ENCODE measurements around the gene MYBPHL. TPM values are rescaled to one million over a fixed set of nuclear protein-coding genes. Genes with fewer than 3 reads are reported as not detected.

MYBPHL gene
- total RNA-seq, 2 experiments from 2014 or later = not detected

- H3K4me3 Mint-ChIP-seq = no peak overlapping the region
- H3K36me3 Mint-ChIP-seq (ENCODE audit: low read depth) = no peaks in the 10 kb centered on the region
- H3K27me3 Mint-ChIP-seq = peaks cover 10% of the 10 kb centered on the region
- ATAC-seq (no peak), DNase-seq (no peak)
- ChIA-PET CTCF (interaction anchor here (1.3 to 1.9 kb wide), 3 partner anchors 8 to 236 kb away, joined by 3 to 6 read pairs (median 3); no protein-coding TSS in a partner anchor), POLR2A (no interaction called here)
- no peak for TF ChIP-seq CTCF (IDR thresholded peaks at IDR 0.05)
- H3K4me1 Mint-ChIP-seq (ENCODE audit: low read depth) = peaks cover 3% of the 10 kb centered on the region
- intact Hi-C loops (cut with micrococcal nuclease) = no loop called here
- no peaks in the 10 kb centered on the region for H3K9me3 Mint-ChIP-seq
- H3K27ac Mint-ChIP-seq = no peak overlapping the region
These were observed 10.9 kb downstream of the MYBPHL start for GRCh38 chr1:109295712-109296415.

GRCh38 chr1:109294481-109294880 is 12.3 kb downstream of the MYBPHL start:
- no peaks in the 10 kb centered on the region for H3K9me3 Mint-ChIP-seq
- CTCF ChIA-PET = no interaction called here
- peaks cover 6% of the 10 kb centered on the region for H3K27me3 Mint-ChIP-seq
- H3K4me3 Mint-ChIP-seq = no peak overlapping the region
- H3K36me3 Mint-ChIP-seq (ENCODE audit: low read depth) = no peaks in the 10 kb centered on the region
- intact Hi-C loops (cut with micrococcal nuclease) = no loop called here
- no peak for ATAC-seq
- H3K27ac Mint-ChIP-seq = no peak overlapping the region
- DNase-seq = no peak
- peaks cover 3% of the 10 kb centered on the region for H3K4me1 Mint-ChIP-seq (ENCODE audit: low read depth)
- TF ChIP-seq CTCF (IDR thresholded peaks at IDR 0.05) = no peak
- POLR2A ChIA-PET = no interaction called here

GRCh38 chr1:109293026-109293425 is 13.8 kb downstream of the MYBPHL start:
- no peak for DNase-seq
- ChIA-PET CTCF (interaction anchor here (1.0 to 1.8 kb wide), 3 partner anchors 10 to 16 kb away, joined by 3 to 8 read pairs (median 5); partner anchors contain the start of gene PSRC1), POLR2A (no interaction called here)
- no peaks in the 10 kb centered on the region for H3K9me3 Mint-ChIP-seq
- H3K27me3 Mint-ChIP-seq = peaks cover 3% of the 10 kb centered on the region
- H3K36me3 Mint-ChIP-seq (ENCODE audit: low read depth) = no peaks in the 10 kb centered on the region
- H3K4me1 Mint-ChIP-seq (ENCODE audit: low read depth) = no peaks in the 10 kb centered on the region
- no peak for ATAC-seq
- intact Hi-C loops (cut with micrococcal nuclease) = no loop called here
- H3K4me3 Mint-ChIP-seq = no peak overlapping the region
- no peak overlapping the region for H3K27ac Mint-ChIP-seq
- TF ChIP-seq CTCF (IDR thresholded peaks at IDR 0.05) = no peak

- no peak for TF ChIP-seq CTCF (IDR thresholded peaks at IDR 0.05)
- DNase-seq = no peak
- Mint-ChIP-seq H3K27ac (no peak overlapping the region), H3K27me3 (peaks cover 3% of the 10 kb centered on the region), H3K4me1 (ENCODE audit: low read depth) (no peaks in the 10 kb centered on the region), H3K36me3 (ENCODE audit: low read depth) (no peaks in the 10 kb centered on the region), H3K9me3 (no peaks in the 10 kb centered on the region), H3K4me3 (no peak overlapping the region)
- no peak for ATAC-seq
- intact Hi-C loops (cut with micrococcal nuclease) = no loop called here
- POLR2A ChIA-PET = no interaction called here
- CTCF ChIA-PET = interaction anchor here (1.0 to 1.8 kb wide), 3 partner anchors 9 to 16 kb away, joined by 3 to 8 read pairs (median 5); partner anchors contain the start of gene PSRC1
These were observed 14.4 kb downstream of the MYBPHL start for GRCh38 chr1:109292364-109292763.

GRCh38 chr1:109290998-109291397 is 15.8 kb downstream of the MYBPHL start:
- CTCF ChIA-PET = interaction anchor here (1.0 kb wide), 1 partner anchor 108 kb away, joined by 3 read pairs; no protein-coding TSS in a partner anchor

More at GRCh38 chr1:109290998-109291397, 15.8 kb downstream of the MYBPHL start:
- Mint-ChIP-seq H3K27me3 (peaks cover 3% of the 10 kb centered on the region), H3K4me3 (no peak overlapping the region), H3K9me3 (no peaks in the 10 kb centered on the region), H3K27ac (no peak overlapping the region), H3K4me1 (ENCODE audit: low read depth) (no peaks in the 10 kb centered on the region), H3K36me3 (ENCODE audit: low read depth) (no peaks in the 10 kb centered on the region)
- TF ChIP-seq CTCF (IDR thresholded peaks at IDR 0.05) = no peak
- DNase-seq (no peak), ATAC-seq (no peak)
- POLR2A ChIA-PET = no interaction called here
- intact Hi-C loops (cut with micrococcal nuclease) = no loop called here

All from activated CD8-positive, alpha-beta T cell treated with anti-CD3 and anti-CD28 coated beads for 36 hours (primary cell).